AG09309 (cell line): ENCODE data around the gene AP1M2.
A peak's percentile ranks its signal among the peaks of the same experiment; 100 is the strongest.

ENCODE experiments used
- DNase-seq: peaks from one replicate; pipeline ENCODE4 v3.0.0-alpha.2; 2010; ENCODE audit warnings: low read depth
- H3K4me3 ChIP-seq: 2 replicates; pipeline ENCODE4 v1.5.1; 2011; ENCODE audit warnings: mild to moderate bottlenecking, low read depth, low read length, moderate library complexity; ENCODE audit not compliant: control insufficient read depth
- TF ChIP-seq, protein P1 (sequence below): IDR thresholded peaks from 2 replicates; pipeline ENCODE4 v1.5.1; 2011; ENCODE audit warnings: mild to moderate bottlenecking, low read depth, low read length, inconsistent platforms; ENCODE audit not compliant: insufficient read depth, control insufficient read depth; ENCODE audit errors: missing control alignments

Gene AP1M2

DNA sequence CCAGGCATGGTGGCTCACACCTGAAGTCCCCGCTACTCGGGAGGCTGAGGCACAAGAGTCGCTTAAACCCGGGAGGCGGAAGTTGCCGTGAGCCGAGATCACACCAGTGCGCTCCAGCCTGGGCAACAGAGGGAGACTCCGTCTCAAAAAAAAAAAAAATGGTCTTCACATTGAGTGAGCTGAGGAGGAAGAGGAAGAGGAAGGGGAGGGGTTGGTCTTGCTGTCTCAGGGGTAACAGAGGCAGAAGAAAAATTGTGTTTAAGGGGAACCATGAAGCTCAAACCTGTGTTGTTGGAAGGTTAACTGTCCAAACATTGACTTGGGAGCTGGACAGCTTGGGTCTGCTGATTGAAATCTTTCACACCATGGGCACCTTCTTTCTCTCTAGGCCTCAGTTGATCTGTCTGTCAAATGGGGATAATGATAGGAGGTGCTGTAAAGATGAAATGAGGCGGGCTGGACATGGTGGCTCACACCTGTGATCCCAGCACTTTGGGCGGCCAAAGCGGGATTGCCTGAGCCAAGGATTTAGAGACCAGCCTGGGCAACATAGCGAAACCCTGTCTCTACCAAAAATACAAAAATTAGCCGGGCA is 28.4 kb upstream of the AP1M2 start:
- H3K4me3 ChIP-seq, result no peak overlapping the region
- TF ChIP-seq, protein P1, sequence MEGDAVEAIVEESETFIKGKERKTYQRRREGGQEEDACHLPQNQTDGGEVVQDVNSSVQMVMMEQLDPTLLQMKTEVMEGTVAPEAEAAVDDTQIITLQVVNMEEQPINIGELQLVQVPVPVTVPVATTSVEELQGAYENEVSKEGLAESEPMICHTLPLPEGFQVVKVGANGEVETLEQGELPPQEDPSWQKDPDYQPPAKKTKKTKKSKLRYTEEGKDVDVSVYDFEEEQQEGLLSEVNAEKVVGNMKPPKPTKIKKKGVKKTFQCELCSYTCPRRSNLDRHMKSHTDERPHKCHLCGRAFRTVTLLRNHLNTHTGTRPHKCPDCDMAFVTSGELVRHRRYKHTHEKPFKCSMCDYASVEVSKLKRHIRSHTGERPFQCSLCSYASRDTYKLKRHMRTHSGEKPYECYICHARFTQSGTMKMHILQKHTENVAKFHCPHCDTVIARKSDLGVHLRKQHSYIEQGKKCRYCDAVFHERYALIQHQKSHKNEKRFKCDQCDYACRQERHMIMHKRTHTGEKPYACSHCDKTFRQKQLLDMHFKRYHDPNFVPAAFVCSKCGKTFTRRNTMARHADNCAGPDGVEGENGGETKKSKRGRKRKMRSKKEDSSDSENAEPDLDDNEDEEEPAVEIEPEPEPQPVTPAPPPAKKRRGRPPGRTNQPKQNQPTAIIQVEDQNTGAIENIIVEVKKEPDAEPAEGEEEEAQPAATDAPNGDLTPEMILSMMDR, result no peak
- DNase-seq, result no peak

DNA sequence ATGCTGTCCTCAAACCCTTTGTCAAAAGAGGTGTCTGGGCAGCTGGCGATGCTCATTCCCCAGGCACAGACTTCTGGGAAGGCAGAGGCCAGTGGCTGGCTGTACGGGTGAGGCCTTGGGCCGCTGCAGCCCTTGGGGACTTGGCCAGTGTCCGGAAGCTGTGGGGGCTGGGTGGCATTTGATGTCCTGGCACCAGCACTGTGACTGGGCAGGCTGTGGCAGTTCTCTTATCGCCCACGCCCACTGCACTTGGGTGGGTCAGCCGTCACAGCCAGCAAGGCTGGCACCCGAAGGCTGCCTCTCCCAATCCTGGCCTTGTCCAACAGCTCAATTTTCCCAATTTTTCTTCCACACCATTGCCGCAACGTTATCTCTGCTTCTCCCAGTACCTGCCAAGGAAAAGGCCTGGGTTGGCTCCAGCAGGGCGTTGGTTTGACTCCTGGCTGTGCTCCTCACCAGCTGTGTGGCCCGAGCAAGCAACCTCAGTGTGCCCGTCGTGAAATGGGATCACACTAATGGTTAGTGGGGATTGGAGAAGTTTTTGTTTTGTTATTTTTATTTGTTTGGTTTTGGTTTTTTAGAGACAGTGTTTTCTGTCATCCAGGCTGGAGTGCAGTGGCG is 25.5 kb upstream of the AP1M2 start:
- TF ChIP-seq, protein P1, result no peak
- no peak overlapping the region for H3K4me3 ChIP-seq
- no peak for DNase-seq

DNA sequence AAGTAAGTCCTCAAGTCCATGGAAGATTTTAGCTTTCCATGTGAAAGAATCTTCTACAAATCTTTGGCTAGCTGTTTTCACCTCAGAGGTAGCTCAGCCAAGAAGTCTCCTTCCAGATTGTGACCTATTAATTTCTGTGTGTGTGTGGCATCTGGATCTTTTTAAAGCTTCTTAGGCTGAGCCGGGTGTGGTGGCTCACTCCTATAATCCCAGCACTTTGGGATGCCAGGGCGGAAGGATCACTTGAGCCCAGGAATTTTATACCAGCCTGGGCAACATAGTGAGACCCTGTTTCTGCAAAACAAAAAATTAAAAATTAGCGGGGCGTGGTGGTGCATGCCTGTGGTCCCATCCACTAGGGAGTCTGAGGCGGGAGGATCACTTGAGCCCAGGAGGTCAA is 24.8 kb upstream of the AP1M2 start:
- TF ChIP-seq, protein P1, result no peak
- H3K4me3 ChIP-seq, result no peak overlapping the region
- DNase-seq, result no peak

DNA sequence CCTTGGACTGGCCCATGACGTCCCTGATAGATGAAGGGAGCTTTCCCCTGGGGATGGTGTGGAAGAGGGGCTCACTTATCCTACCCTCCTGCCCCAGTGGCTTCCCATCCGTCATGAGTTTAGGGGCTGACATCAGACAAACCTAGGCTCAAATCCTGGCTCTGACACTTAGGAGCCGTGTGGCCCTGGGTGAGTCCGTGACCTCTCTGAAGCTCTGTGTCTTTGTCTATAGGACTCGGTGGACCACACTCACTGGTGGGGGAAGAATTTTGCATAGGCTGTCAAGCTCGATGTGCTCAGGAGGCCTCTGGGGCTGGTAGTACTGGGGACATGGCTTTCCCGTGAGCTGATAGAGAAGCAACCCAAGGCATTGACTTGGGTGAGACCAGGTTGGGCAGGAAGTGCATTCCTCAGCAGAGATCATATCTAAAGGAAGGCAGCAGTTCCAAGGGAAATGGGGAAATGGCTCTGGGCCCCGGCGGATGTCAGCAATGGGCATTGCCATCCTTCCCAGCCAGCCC is 17.4 kb upstream of the AP1M2 start:
- H3K4me3 ChIP-seq, result no peak overlapping the region
- TF ChIP-seq, protein P1, result no peak
- DNase-seq, result no peak

DNA sequence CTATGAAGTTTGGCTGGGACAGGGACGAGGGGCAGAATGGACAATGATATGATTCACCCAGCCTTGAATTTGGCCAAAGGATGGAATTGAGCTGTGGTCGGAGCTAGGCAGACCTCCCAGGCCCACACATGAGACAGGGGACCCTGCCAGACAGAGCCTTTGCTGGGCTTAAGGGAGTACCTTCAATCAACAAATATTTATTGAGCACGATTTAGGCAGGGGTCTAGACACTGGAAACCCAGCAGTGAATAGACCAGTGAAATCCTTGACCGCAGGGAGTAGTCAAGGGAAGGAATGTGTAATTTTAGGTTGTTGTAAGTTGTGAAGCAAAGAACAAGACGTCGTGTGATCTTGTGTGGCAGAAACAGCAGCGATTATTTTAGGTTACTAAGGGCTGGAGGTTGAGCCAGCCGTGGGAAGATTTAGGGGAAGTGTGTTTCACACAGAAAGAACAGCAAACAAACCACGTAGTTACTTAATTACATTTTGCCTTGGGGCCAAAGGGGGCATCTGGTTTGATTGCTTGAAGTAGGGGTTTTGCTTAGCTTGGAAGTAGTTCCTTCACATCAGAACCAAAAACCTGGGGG is 16.9 kb upstream of the AP1M2 start:
- H3K4me3 ChIP-seq, result peak overlapping the region; percentile 99
- no peak for DNase-seq
- TF ChIP-seq, protein P1, result no peak

DNA sequence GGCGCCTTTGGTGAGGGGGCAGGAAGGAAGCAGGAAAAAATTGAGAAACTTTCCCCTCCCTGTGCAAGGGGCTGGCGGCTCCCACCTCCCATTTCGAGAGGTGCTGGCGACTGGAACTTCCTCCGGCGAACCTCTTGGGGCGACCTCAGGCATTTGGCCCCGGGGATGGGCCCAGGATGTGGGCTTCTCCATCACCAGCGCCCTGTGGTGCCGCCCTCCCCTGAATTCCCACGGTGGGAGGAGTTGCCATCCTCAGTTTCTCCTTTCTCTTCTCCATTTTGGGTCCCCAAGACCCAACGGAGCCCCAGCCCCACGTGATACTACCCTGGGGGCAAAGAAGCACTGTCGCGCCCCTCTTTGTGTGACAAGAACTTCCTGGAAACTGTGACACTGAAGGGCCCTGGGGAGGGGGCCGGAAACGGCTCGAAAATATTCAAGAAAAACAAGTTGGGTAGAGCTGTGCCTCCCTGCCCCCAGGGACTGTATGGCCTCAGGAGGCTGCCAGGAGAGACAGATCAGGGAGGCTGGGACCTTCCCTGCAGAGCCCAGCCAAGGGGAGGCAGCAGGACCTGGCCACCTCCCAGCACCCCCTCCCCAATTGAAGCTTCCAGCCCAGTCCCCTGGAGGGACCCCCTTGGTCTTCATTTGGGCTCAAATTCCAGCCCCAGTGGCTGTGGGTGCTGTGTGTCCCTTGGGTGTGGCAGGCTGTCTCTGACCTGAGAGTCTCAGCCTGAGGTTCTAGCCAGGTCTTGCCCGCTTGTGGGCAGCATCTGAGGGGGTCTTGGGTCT is 16.2 kb upstream of the AP1M2 start:
- DNase-seq, result no peak
- TF ChIP-seq, protein P1, result no peak
- H3K4me3 ChIP-seq, result peak overlapping the region; percentile 99
